ENCODE measurements around the gene ARFGAP1.

The ARFGAP1 gene

DNA sequence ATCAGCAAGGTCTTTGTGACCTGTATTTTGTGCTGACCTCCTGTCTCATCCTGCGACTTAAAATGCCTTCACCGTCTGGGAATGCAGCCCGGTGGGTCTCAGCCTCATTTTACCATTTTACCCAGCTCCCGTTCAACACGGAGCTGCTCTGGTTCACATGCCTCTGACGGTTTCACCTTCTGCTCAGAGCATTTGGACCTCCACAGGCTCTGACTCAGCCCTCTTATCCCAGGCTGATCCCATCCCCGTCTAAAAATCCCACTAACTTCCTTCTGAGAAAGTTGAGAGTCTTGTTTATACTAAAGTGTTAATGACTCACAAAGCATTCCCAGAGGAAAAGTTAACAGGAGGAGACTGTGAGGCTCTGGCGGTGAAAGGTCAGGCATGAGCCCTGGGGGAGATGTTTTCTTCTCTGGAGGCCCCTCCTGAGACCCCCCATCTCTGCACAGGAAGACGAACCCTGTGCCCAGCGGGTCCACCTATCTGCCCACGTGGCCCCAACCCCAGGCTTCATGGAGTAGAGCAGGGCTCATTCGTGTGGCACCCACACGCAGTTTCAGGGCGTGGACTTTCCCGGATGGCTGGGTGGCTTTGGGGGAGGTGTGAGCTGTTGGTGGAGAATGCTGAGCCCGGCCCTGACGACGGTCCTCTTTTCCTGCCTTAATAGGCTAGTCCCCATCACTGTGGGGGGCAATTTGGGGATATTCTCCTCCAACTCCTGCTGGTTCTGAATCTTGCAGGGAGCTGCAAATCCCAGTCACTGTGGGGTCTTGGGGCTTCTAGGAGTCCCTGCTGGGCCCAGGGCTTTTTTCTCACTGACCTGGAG is 40.2 kb upstream of the ARFGAP1 start:
- H3K9me3 ChIP-seq (ENCODE audit: insufficient read depth, low read length, severe bottlenecking), result no peaks in the 10 kb centered on the region
- H3K27me3 ChIP-seq (ENCODE audit: insufficient read depth, low read length, poor library complexity), result peaks cover 35% of the 10 kb centered on the region
- H3K4me3 ChIP-seq (ENCODE audit: low read depth in 1 of 2, low read length in 2 of 2), result no peak overlapping the region
- no peaks in the 10 kb centered on the region for H3K4me1 ChIP-seq (ENCODE audit: insufficient read depth, low read length)
- H4K20me1 ChIP-seq (ENCODE audit: insufficient read depth, low read length), result peaks cover 13% of the 10 kb centered on the region
- H3K36me3 ChIP-seq (ENCODE audit: insufficient read depth, low read length), result no peaks in the 10 kb centered on the region
- ATAC-seq (ENCODE audit: insufficient read depth, low read depth) (no peak), DNase-seq (no peak)
- H3K27ac ChIP-seq (ENCODE audit: low read length), result no peak overlapping the region
- H3K4me2 ChIP-seq (ENCODE audit: insufficient read depth, low read length), result no peak overlapping the region
- H2AFZ ChIP-seq (ENCODE audit: low read depth, low read length), result no peak overlapping the region
- no peaks in the 10 kb centered on the region for H3K79me2 ChIP-seq (ENCODE audit: insufficient read depth, low read length)
- TF ChIP-seq EZH2 (IDR thresholded peaks at IDR 0.05; ENCODE audit: borderline replicate concordance, low read depth, low read length, severe bottlenecking), result no peak
- TF ChIP-seq, protein P1, sequence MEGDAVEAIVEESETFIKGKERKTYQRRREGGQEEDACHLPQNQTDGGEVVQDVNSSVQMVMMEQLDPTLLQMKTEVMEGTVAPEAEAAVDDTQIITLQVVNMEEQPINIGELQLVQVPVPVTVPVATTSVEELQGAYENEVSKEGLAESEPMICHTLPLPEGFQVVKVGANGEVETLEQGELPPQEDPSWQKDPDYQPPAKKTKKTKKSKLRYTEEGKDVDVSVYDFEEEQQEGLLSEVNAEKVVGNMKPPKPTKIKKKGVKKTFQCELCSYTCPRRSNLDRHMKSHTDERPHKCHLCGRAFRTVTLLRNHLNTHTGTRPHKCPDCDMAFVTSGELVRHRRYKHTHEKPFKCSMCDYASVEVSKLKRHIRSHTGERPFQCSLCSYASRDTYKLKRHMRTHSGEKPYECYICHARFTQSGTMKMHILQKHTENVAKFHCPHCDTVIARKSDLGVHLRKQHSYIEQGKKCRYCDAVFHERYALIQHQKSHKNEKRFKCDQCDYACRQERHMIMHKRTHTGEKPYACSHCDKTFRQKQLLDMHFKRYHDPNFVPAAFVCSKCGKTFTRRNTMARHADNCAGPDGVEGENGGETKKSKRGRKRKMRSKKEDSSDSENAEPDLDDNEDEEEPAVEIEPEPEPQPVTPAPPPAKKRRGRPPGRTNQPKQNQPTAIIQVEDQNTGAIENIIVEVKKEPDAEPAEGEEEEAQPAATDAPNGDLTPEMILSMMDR (IDR thresholded peaks at IDR 0.05; ENCODE audit: borderline replicate concordance, extremely low read depth, low read length, poor library complexity, severe bottlenecking), result no peak
- no peak overlapping the region for H3K9ac ChIP-seq (ENCODE audit: low read depth, low read length)

DNA sequence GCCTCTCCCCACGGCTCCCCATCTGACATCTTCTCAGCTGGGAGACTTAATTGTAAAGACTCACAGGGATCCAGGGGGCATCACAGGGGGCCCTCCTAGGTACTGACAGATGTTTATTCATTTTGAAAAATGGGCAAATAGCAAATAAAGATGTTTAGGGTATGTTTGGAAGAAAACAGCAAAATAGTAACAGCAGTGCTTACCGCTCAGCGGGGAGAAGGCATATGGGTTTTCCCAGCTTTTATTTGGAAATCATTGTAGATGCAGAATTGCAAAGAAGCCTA is 39.6 kb upstream of the ARFGAP1 start:
- no peak overlapping the region for H3K27ac ChIP-seq (ENCODE audit: low read length)
- ATAC-seq (ENCODE audit: insufficient read depth, low read depth) (no peak), DNase-seq (no peak)
- TF ChIP-seq, protein P1 (IDR thresholded peaks at IDR 0.05; ENCODE audit: borderline replicate concordance, extremely low read depth, low read length, poor library complexity, severe bottlenecking), result no peak
- no peak for TF ChIP-seq EZH2 (IDR thresholded peaks at IDR 0.05; ENCODE audit: borderline replicate concordance, low read depth, low read length, severe bottlenecking)
- no peaks in the 10 kb centered on the region for H3K79me2 ChIP-seq (ENCODE audit: insufficient read depth, low read length)
- H2AFZ ChIP-seq (ENCODE audit: low read depth, low read length), result no peak overlapping the region
- no peaks in the 10 kb centered on the region for H3K4me1 ChIP-seq (ENCODE audit: insufficient read depth, low read length)
- H3K4me2 ChIP-seq (ENCODE audit: insufficient read depth, low read length), result no peak overlapping the region
- H3K36me3 ChIP-seq (ENCODE audit: insufficient read depth, low read length), result no peaks in the 10 kb centered on the region
- no peak overlapping the region for H3K9ac ChIP-seq (ENCODE audit: low read depth, low read length)
- H3K4me3 ChIP-seq (ENCODE audit: low read depth in 1 of 2, low read length in 2 of 2), result no peak overlapping the region
- peaks cover 13% of the 10 kb centered on the region for H4K20me1 ChIP-seq (ENCODE audit: insufficient read depth, low read length)
- H3K27me3 ChIP-seq (ENCODE audit: insufficient read depth, low read length, poor library complexity), result peaks cover 35% of the 10 kb centered on the region
- no peaks in the 10 kb centered on the region for H3K9me3 ChIP-seq (ENCODE audit: insufficient read depth, low read length, severe bottlenecking)

DNA sequence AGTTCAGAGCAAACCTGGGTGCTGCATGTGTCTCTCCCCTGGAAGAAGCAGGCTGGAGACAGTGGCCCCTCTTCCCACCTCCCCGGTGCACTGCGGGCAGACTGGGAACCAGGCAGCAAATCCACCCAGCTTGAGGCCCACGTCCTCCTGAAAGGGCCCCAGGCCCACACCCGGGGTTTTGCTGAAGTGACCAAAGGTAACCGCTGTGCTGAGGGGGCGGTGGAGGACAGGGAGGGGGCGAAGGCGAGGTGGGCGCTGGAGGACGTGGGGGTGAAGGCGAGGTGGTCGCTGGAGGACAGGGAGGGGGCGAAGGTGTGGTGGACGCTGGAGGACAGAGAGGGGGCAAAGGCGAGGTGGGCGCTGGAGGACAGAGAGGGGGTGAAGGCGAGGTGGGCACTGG is 38.7 kb upstream of the ARFGAP1 start:
- H3K27me3 ChIP-seq (ENCODE audit: insufficient read depth, low read length, poor library complexity), result peaks cover 35% of the 10 kb centered on the region

More for the DNA sequence above, 38.7 kb upstream of the ARFGAP1 start:
- H3K4me3 ChIP-seq (ENCODE audit: low read depth in 1 of 2, low read length in 2 of 2), result no peak overlapping the region
- TF ChIP-seq, protein P1 (IDR thresholded peaks at IDR 0.05; ENCODE audit: borderline replicate concordance, extremely low read depth, low read length, poor library complexity, severe bottlenecking), result no peak
- TF ChIP-seq EZH2 (IDR thresholded peaks at IDR 0.05; ENCODE audit: borderline replicate concordance, low read depth, low read length, severe bottlenecking), result no peak
- H4K20me1 ChIP-seq (ENCODE audit: insufficient read depth, low read length), result peaks cover 13% of the 10 kb centered on the region
- no peaks in the 10 kb centered on the region for H3K4me1 ChIP-seq (ENCODE audit: insufficient read depth, low read length)
- H3K9me3 ChIP-seq (ENCODE audit: insufficient read depth, low read length, severe bottlenecking), result no peaks in the 10 kb centered on the region
- no peaks in the 10 kb centered on the region for H3K36me3 ChIP-seq (ENCODE audit: insufficient read depth, low read length)
- no peak for DNase-seq
- no peak overlapping the region for H2AFZ ChIP-seq (ENCODE audit: low read depth, low read length)
- no peak overlapping the region for H3K9ac ChIP-seq (ENCODE audit: low read depth, low read length)
- no peak for ATAC-seq (ENCODE audit: insufficient read depth, low read depth)
- H3K79me2 ChIP-seq (ENCODE audit: insufficient read depth, low read length), result no peaks in the 10 kb centered on the region
- H3K4me2 ChIP-seq (ENCODE audit: insufficient read depth, low read length), result no peak overlapping the region
- H3K27ac ChIP-seq (ENCODE audit: low read length), result no peak overlapping the region

Measured in DND-41 (cell line).